GM12878 (cell line): ENCODE measurements around the gene ADRB1.

Source experiments
- EP300 ChIP-seq, 2 experiments: fragments of 150-350 bp in 1 of 2; IDR thresholded peaks; 2 replicates each; pipeline ENCODE4 v1.6.1; 2011 to 2012; ENCODE audit warnings: low read depth in 2 of 2, low read length in 2 of 2, borderline replicate concordance in 1 of 2, improper control_type of control experiment in 1 of 2, inconsistent platforms in 1 of 2; ENCODE audit not compliant: control insufficient read depth in 1 of 2
- FOXK2 ChIP-seq: fragments of 450-650 bp; IDR thresholded peaks from 2 replicates; pipeline ENCODE4 v1.6.1; 2017; ENCODE audit warnings: mild to moderate bottlenecking, moderate library complexity
- PML ChIP-seq: IDR thresholded peaks from 2 replicates; pipeline ENCODE4 v1.6.1; 2012; ENCODE audit warnings: low read length, inconsistent platforms
- TF ChIP-seq, protein P1 (sequence below), 3 experiments: IDR thresholded peaks in 2 of 3; conservative IDR thresholded peaks in 1 of 3; 2 replicates each; pipeline ENCODE4 v1.5.1; 2011; ENCODE audit warnings: low read depth in 3 of 3, low read length in 3 of 3, mild to moderate bottlenecking in 3 of 3, control low read depth in 2 of 3, moderate library complexity in 2 of 3, inconsistent platforms in 1 of 3, mixed read lengths in 1 of 3; ENCODE audit not compliant: control insufficient read depth in 2 of 3, insufficient read depth in 1 of 3; ENCODE audit errors: extremely low read depth in 1 of 3

DNA sequence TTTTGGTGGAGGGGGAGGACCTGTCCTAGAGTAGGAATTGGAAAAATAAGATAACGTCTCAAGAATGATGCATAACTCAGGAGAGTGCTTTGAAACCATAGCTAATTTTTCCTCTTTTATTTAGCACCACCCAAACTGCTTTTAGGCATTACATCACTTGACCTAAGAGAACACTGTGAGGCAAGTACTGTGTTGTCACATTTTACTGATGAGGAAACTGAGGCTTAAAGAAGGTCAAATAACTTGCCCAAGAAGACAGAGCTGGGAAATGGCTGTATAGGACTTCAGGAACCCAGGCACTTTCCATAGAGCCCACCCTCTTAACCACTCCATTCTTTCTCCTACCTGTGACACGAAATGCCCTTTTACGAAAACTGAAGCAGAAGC, 21.4 kb downstream of the ADRB1 start:
- TF ChIP-seq FOXK2 (no peak), PML (no peak), EP300 (IDR thresholded peaks at IDR 0.05; ENCODE audit: borderline replicate concordance in 1 of 2, control insufficient read depth in 1 of 2, low read depth in 2 of 2, low read length in 2 of 2) (no peak)
- TF ChIP-seq, protein P1, sequence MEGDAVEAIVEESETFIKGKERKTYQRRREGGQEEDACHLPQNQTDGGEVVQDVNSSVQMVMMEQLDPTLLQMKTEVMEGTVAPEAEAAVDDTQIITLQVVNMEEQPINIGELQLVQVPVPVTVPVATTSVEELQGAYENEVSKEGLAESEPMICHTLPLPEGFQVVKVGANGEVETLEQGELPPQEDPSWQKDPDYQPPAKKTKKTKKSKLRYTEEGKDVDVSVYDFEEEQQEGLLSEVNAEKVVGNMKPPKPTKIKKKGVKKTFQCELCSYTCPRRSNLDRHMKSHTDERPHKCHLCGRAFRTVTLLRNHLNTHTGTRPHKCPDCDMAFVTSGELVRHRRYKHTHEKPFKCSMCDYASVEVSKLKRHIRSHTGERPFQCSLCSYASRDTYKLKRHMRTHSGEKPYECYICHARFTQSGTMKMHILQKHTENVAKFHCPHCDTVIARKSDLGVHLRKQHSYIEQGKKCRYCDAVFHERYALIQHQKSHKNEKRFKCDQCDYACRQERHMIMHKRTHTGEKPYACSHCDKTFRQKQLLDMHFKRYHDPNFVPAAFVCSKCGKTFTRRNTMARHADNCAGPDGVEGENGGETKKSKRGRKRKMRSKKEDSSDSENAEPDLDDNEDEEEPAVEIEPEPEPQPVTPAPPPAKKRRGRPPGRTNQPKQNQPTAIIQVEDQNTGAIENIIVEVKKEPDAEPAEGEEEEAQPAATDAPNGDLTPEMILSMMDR (IDR thresholded peaks at IDR 0.05 in 2 of 3, conservative IDR thresholded peaks at IDR 0.05 in 1 of 3; ENCODE audit: control insufficient read depth in 2 of 3, extremely low read depth in 1 of 3, insufficient read depth in 1 of 3, low read depth in 3 of 3, low read length in 3 of 3): no peak
